K562 (cell line): ENCODE measurements around the gene OVCA2. TPM values are rescaled to one million over a fixed set of nuclear protein-coding genes. Genes with fewer than 3 reads are reported as not detected.

Experiments
- MGA ChIP-seq: fragments of 450-650 bp; IDR thresholded peaks from 2 replicates; pipeline ENCODE4 v1.6.1; 2016; ENCODE audit warnings: mild to moderate bottlenecking, moderate library complexity
- TARDBP ChIP-seq: fragments of 450-650 bp; IDR thresholded peaks from 2 replicates; pipeline ENCODE4 v1.6.1; 2016
- ZBTB33 ChIP-seq: sonication (generic); formaldehyde crosslinking; IDR thresholded peaks from 2 replicates; pipeline ENCODE4 v1.8.1; 2023; ENCODE audit warnings: mild to moderate bottlenecking, missing genetic modification reagents
- polyA plus RNA-seq, 8 experiments: library from polyadenylated mRNA; depleted of rRNA in 4 of 8; stranded (reverse) in 5 of 8; unstranded in 3 of 8; fragments of >200 nt; fragmentation: Nextera tagmentation in 2 of 8; fragmentation: Illumina TruSeq in 1 of 8; extraction: Ambion mirVana in 2 of 8; extraction: Trizol in 1 of 8; gene quantifications; 2 replicates each; pipeline versions ENCODE4 v1.2.1 to v1.2.3, GENCODE V29; 2011 to 2014; ENCODE audit warnings: inconsistent platforms in 1 of 8, missing spikeins in 1 of 8
- total RNA-seq, 7 experiments: library from RNA; depleted of rRNA in 6 of 7; stranded (reverse); fragments of >200 nt in 6 of 7; fragmentation: Illumina TruSeq in 2 of 7; extraction: Trizol in 2 of 7; gene quantifications; 2 replicates each; pipeline versions ENCODE4 v1.2.1 to v1.2.3, GENCODE V29; 2011 to 2021; ENCODE audit warnings: low replicate concordance in 1 of 7

OVCA2 gene
- total and polyA plus RNA-seq, 9 of the 15 experiments (the other 6 are each of a cell fraction or from before 2014, with no cell fraction given): 3.0 to 23.7 (median 14.1) TPM

GRCh38 chr17:2034806-2035540 is 6.8 kb upstream of the OVCA2 start (continued):
- TF ChIP-seq ZBTB33 (CRISPR knock-in tag) (no peak), TARDBP (no peak), MGA (no peak)
